Measurements from ENCODE around the gene CAPNS1.

The CAPNS1 gene

DNA sequence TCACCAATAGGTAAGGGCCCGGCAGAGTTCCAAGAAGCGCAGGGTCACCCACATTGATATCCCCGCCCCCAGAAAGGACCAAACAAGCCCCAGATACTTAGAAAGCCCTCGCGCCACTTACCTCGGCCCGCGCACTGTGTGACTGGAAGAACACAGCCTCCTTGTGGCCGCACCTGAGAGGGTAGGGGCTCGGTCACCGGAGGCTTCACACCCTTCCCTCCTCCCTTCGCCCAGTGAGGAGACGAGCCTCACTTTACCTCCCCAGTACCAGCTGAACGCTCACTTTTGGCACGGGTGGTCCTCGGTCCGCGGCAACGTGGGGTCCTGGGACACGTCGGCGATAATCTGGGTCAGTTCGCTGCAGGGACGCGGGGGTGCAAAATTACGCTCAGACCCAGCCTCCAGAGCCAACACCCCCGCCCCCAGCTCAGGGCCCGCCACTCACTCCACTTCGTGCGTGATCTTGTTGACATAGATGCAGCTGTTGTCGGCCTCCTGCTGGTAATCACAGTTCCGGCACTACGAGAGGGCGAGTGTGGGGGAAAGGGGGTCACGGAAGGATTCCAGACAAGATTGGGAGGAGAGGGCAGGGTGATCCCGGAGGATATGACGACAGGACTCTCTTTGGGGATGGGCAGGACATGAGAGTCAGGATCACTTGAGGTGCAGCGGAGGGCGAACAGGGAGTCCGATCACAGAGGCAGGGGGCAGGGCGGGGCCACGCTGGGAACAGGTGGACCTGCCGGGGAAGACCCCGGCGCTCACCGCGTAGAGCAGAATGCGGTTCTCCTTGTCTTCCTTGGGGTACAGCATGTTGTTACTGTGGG, 25.8 kb upstream of the CAPNS1 start:
- peak; percentile 24 for DNase-seq (ENCODE audit: low read depth)
- peak; percentile 32 for TF ChIP-seq CTCF (conservative IDR thresholded peaks at IDR 0.05; ENCODE audit: low read depth, low read length)

GRCh38 chr19:36114721-36115452, 25.0 kb upstream of the CAPNS1 start, which contains the start of gene POLR2I:
POLR2I (minus strand) TSS chr19:36114875; CDS start chr19:36114856, 19 bp downstream.
- H3K4me3 ChIP-seq (ENCODE audit: low read depth, low read length), result peak within 1 kb of the TSS; percentile 84
- peak; percentile 100 for DNase-seq (ENCODE audit: low read depth)
- TF ChIP-seq CTCF (conservative IDR thresholded peaks at IDR 0.05; ENCODE audit: low read depth, low read length), result no peak

More for the DNA sequence above, 25.8 kb upstream of the CAPNS1 start:
- peak overlapping the region; percentile 82 for H3K4me3 ChIP-seq (ENCODE audit: low read depth, low read length)

- peak within 1 kb of the TSS; percentile 84 for H3K4me3 ChIP-seq (ENCODE audit: low read depth, low read length)
- peak; percentile 43 for DNase-seq (ENCODE audit: low read depth)
- no peak for TF ChIP-seq CTCF (conservative IDR thresholded peaks at IDR 0.05; ENCODE audit: low read depth, low read length)
These were observed 24.2 kb upstream of the CAPNS1 start, which contains the start of gene TBCB for GRCh38 chr19:36115453-36116343. TBCB (plus strand) TSS chr19:36115468; CDS start chr19:36115561, 93 bp downstream.

DNA sequence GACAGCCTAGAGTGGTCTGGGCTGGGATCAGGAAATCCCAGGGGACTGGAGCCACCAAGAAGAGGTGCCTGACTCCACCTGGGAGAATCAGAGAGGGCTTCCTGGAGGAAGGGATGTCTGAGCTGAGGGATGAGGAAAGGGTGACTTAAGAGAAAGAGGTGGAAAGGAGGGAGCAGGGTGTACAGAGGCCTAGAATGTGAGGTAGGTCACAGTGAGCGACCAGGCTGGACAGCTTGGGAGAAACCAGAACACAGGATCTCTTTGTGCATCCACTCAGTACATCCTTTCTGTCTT, 23.6 kb upstream of the CAPNS1 start:
- DNase-seq (ENCODE audit: low read depth), result no peak
- TF ChIP-seq CTCF (conservative IDR thresholded peaks at IDR 0.05; ENCODE audit: low read depth, low read length), result no peak
- H3K4me3 ChIP-seq (ENCODE audit: low read depth, low read length), result peak overlapping the region; percentile 84

DNA sequence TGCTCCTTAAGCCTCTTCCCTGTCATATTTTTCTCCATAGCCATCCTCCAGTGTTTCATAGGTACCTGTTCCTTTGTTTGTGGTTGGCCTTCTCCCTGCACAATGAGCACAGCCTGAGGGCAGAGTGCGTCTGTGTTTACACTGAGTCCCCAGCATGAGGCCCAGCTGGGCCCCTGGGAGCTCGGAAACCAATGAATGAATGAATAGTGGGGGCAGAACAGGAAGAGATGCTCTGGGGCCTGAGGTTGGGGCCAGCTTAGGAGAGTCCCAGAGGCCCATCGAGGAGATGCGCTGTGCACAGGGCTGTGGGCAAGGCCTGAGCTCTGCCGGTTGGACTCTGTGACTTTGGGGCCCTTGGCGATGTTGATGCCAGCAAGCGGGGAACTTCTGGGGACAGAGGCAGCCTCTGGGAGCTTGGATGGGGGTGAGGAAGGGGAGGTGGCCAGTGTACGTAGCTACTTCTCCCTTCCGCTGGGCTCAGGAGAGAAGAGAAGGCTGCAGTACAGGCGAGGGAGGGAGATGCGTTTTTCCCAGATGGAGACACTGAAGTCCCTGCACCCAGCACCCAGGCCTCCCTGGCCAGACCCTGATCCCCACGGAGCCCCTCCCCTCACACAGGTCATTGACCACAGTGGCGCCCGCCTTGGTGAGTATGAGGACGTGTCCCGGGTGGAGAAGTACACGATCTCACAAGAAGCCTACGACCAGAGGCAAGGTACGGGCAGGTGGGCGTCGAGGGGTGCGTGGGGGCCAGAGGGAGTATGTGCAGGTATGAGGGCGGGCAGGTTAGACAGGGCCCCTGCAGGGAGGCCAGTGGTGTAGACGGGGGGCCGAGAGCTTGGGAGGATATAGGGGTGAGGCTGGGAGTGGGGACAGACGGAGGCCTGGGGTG, 19.5 kb upstream of the CAPNS1 start:
- peak; percentile 40 for DNase-seq (ENCODE audit: low read depth)
- no peak for TF ChIP-seq CTCF (conservative IDR thresholded peaks at IDR 0.05; ENCODE audit: low read depth, low read length)
- H3K4me3 ChIP-seq (ENCODE audit: low read depth, low read length), result no peak overlapping the region

- no peak for TF ChIP-seq CTCF (conservative IDR thresholded peaks at IDR 0.05; ENCODE audit: low read depth, low read length)
- DNase-seq (ENCODE audit: low read depth), result no peak
These were observed 18.9 kb upstream of the CAPNS1 start for GRCh38 chr19:36120984-36121358.

More at GRCh38 chr19:36120984-36121358, 18.9 kb upstream of the CAPNS1 start:
- H3K4me3 ChIP-seq (ENCODE audit: low read depth, low read length), result no peak overlapping the region

All from choroid plexus epithelial cell (primary cell).